Activated CD4-positive, alpha-beta T cell treated with anti-CD3 and anti-CD28 coated beads for 48 hours (primary cell): Measurements from ENCODE around the gene BAZ2A.
"Not testable (repeated sequence)": the region's sequence is repeated elsewhere in the genome, so short reads cannot be mapped to it uniquely, and the experiment has no call there.

Experiments used
- DNase-seq: peaks from one replicate; pipeline ENCODE4 v3.0.0-alpha.2; 2020

Gene BAZ2A

GRCh38 chr12:56630180-56630632 is at the start of gene BAZ2A:
Gene BAZ2A (minus strand): TSS chr12:56630326. CDS start chr12:56617530, 12,796 bp downstream.
- peak; percentile 93 for DNase-seq

GRCh38 chr12:56678852-56679251 is 48.7 kb upstream of the BAZ2A start:
- DNase-seq = no peak

DNA sequence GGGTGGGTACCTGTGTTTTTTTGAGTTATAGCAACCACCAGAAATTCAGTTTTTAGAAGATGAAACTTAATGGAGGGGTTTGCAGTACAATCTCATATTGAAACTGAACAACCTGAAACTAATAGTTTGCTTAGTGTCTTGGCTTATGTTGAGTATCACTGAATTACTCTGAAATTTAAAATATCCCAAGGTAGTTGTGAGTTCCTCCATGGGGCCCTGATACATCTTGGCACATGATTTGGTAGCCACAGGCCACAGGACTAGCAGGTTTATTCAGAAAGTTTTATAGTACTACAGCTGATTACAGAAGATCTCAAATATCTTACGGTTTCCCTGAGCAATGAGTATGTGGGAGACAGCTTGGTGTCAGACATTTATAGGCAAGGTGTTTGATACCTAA is 47.6 kb upstream of the BAZ2A start:
- peak; percentile 48 for DNase-seq

DNA sequence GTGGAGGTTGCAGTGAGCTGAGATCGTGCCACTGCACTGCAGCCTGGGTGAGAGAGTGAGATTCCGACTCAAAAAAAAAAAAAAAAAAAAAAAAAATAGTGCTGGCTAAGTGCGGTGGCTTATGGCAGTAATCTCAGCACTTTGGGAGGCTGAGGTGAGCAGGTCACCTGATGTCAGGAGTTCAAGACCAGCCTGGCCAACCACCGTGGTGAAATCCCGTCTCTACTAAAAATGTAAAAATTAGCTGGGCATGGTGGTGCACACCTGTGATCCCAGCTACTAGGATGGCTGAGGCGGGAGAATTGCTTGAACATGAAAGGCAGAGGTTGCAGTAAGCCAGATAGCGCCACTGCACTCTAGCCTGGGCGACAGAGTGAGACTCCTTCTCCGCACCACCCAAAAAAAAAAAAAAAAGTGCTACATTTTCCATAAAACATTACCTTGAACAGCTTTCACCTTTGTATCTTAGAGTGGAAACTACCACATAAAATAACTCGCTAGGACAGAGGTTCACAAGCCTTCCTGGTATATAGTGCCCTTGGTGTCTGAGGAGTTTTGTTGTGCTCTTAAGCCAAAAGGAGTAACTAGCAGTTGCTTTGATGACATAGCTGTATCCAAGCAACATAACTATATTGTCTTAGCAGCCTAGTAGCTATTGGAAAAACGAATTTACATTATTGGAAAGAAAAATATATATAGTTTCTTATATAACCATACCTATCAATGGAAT is 46.9 kb upstream of the BAZ2A start:
- DNase-seq = no peak

- no peak for DNase-seq
Observed at GRCh38 chr12:56671608-56672007, 41.5 kb upstream of the BAZ2A start.

DNA sequence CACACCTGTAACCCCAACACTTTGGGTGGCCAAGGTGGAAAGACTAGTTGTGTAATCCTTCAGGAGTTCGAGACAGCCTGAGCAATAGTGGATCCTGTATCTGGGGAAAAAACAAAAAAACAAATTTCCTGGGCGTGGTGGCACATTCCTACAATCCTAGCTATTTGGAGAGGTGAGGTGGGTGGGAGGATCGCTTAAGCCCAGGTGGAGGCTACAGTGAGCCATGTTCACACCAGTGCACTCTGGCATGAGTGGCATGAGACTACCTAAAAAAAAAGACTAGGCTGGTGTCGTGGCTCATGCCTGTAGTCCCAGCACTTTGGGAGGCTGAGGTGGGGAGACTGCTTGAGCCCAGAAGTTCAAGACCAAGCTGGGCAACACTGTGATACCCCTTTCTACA is 40.7 kb upstream of the BAZ2A start:
- DNase-seq = no peak

DNA sequence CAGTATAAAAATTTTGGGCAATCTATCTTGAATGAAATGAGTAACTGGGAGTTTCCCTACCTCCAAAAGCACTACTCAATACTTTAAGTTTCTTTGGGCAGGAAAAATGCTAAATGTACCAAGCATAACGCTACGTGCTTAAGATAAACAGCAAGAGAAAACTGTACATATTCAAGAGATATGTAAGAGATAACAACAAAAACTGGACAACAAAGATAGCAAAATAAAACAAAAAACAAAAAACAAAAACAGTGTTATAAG is 38.0 kb upstream of the BAZ2A start:
- no peak for DNase-seq

DNA sequence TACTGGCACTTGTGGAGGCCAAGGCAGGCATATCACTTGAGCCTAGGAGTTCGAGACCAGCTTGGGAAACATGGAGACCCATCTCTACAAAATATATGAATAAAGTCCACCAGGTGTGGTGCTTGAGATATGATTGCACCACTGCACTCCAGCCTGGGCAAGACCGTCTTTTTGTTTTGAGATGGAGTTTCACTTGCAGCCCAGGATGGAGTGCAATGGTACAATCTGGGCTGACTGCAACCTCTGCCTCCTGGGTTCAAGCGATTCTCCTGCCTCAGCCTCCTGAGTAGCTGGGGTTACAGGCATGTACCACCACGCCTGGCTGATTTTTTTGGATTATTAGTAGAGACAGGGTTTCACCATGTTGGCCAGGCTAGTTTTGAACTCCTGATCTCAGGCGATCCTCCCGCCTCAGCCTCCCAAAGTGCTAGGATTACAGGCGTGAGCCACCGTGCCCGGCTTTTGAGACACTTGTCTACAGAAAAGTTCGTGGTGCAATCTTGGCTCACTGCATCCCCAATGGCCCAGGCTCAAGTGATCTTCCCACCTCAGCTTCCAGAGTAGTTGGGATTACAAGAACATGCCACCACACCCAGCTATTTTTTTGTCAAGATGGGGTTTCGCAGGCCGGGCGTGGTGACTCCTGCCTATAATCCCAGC is 32.0 kb upstream of the BAZ2A start:
- no peak for DNase-seq

- no peak for DNase-seq
Observed at GRCh38 chr12:56661560-56661959, 31.4 kb upstream of the BAZ2A start.

DNA sequence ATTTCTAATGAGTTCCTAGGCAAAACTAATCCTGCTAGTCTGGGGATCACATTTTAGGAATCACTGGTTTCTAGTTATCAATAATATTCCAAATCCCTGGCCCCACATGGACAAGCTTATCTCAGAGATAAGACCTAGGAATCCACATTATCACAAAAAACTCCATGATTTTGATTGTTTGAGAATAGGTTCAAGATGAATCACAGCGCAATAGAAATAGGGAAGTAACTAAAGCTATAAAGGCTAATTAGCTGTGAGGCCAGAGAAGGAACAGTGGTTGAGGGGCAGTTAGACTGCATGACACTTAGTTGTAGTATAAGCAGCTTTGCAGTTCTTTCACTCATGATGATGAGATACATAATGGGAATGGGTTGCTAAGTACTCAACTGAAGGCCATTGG is 28.8 kb upstream of the BAZ2A start:
- no peak for DNase-seq

DNA sequence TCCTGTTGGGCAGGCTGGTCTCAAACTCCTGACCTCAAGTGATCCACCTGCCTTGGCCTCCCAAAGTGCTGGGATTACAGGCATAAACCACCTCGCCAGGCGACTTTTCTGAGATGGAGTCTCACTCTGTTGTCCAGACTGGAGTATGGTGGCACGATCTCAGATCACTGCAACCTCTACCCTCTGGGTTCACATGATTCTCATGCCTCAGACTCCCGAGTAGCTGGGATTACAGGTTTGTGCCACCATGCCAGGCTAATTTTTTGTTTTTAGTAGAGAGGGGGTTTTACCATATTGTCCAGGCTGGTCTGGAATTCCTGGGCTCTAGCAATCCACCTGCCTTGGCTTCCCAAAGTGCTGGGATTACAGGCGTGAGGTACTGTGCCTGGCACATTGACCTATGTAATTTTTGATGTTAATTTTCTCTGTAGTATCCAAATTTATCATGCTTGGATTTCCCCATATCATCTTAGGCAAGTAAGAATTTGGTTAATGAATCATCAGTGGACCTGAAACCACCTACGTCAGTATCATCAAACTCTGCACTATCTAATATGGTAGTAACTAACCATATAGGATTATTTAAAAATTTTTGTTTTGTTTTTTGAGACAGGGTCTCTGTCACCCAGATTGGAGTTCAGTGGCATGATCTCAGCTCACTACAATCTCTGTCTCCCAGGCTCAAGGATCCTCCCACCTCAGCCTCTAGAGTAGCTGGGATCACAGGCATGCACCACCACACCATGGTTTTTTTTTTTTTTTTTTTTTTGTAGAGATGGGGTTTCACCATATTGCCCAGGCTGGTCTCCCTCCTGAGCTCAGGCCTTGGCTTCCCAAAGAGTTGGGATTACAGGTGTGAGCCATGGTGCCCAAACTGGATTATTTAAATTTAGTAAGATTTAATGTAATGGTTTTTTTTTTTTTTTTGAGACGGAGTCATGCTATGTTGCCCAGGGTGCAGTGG is 27.6 kb upstream of the BAZ2A start:
- no peak for DNase-seq

DNA sequence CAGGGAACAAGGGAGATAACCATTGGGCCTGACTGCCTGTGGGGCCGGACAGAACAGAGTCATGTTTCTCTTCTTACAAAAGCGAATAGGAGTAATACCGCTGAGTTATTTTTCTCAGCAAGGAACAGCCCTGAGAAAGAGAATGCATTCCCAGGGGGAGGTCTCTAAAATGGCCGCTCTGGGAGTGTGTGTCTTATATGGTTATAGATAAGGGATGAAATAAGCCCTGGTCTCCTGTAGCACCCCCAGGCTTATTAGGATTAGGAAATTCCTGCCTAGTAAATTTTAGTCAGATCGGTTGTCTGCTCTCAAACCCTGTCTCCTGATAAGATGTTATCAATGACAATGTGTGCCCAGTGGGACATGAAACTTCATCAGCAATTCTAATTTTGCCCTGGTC is 23.7 kb upstream of the BAZ2A start:
- not testable (repeated sequence) for DNase-seq

DNA sequence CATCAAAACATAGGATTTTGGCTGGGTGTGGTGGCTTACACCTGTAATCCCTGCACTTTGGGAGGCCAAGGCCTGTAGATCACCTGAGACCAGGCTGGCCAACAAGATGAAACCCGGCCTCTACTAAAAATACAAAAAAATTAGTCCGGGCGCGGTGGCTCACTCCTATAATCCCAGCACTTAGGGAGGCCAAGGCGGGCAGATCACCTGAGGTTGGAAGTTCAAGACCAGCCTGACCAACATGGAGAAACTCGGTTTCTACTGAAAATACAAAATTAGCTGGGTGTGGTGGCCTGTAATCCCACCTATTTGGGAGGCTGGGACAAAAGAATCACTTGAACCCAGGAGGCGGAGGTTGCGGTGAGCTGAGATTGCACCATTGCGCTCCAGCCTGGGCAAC is 17.9 kb upstream of the BAZ2A start:
- DNase-seq = not testable (repeated sequence)

DNA sequence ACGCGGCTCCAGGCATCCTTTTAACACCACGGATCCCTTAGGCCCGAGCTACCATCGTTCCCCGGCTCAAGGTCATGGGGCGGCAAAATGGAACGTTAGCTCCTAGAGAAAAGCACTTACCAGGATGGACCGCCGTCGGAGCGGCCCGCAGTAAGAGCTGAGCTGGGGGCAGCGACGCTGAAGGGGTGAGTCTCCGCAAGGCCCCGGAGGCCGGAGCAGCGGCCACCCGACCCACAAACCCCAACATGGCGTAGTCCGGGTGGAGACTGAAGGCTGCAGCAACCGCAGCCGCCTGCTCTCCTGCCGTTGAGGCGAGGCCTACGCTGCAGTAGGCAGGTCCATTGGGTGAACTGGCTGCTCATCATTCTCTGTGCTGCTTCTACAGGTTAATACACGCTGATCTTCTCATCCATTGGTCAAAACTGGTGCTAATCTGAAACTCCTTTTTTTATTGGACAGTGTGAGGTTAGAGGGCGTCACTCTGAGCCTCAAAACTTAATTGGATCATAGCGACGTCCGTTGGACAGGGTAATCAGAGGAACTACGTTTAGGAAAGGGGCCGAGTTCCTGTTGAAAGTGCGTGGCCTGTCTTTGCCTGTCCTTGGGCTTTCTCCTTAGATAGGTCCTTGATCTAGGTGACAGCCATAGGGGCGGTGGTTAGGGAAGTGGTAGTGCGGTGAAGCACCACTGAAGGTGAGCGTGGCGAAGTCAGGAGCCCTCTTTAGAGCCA is 15.8 kb upstream of the BAZ2A start, which contains the start of gene ATP5F1B:
TSS of gene ATP5F1B (minus strand) at position 268 of the 730 bp plus-strand sequence. CDS start at position 247, 21 bp downstream.
- DNase-seq = peak; percentile 93

GRCh38 chr12:56645201-56645716 is 15.1 kb upstream of the BAZ2A start:
- DNase-seq = peak; percentile 20

DNA sequence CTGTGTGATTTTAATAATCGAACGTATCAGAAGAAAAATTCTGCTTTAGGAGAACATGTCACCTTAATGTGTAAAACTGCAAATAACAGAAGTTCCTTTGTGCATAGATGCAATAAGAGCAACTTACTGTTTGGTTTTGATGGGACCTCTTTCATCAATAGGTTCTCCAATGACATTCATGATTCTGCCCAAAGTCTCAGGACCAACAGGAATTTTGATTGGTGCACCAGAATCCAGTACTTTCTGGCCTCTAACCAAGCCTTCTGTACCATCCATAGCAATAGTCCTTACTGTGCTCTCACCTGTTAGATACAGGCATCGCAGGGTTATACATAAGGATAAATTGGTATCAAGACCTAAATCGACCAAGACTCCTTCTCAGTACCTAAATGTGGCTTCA is 14.5 kb upstream of the BAZ2A start:
- DNase-seq = no peak

GRCh38 chr12:56641219-56641618 is 11.1 kb upstream of the BAZ2A start:
- no peak for DNase-seq

DNA sequence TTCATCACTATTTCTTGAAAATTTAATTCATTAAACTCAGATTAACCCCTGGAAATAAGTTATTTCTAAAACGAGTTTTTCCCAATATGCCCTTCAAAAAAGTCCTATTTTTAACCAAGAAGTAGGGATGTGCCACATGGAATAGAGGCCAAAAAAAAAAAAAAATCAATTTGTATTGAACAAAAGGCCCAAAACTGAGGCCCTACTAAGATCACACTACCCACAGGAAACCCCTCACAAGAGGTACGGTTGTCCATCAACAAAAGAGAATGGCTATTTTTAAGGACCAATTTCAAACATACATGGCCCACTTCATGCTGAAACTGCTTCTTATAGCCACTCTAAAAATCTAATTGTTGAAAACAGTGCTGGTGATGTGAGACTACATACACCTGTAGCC is 7.5 kb upstream of the BAZ2A start:
- no peak for DNase-seq

GRCh38 chr12:56636675-56637540 is 6.8 kb upstream of the BAZ2A start:
- DNase-seq = peak; percentile 96

- peak; percentile 89 for DNase-seq
Observed at GRCh38 chr12:56635806-56636674, 5.9 kb upstream of the BAZ2A start.
